Activated CD4-positive, alpha-beta T cell treated with anti-CD3 and anti-CD28 coated beads for 36 hours (primary cell): ENCODE data around the gene WNT9A. TPM values are rescaled to one million over a fixed set of nuclear protein-coding genes. Genes with fewer than 3 reads are reported as not detected.

Experiments used
- ATAC-seq: fragments of 200-7000 bp; cut with Tn5 transposase; one replicate; pipeline ENCODE4 v1.10.0; 2021; ENCODE audit warnings: mild to moderate bottlenecking, moderate library complexity
- CTCF ChIA-PET: fragments of 350-600 bp; sonication (Branson Sonifier 250); formaldehyde crosslinking; loops from one replicate; lab custom pipeline; 2021; ENCODE audit warnings: antibody characterized with exemption; lab: Charles Lee
- POLR2A ChIA-PET: fragments of 350-600 bp; sonication (Branson Sonifier 250); formaldehyde crosslinking; loops from one replicate; lab custom pipeline; 2021; ENCODE audit warnings: antibody characterized with exemption, inconsistent platforms; lab: Charles Lee
- DNase-seq: peaks from one replicate; pipeline ENCODE4 v3.0.0-alpha.2; 2020
- H3K27ac Mint-ChIP-seq: one replicate; pipeline ENCODE4 v1.8.0; 2021; ENCODE audit warnings: mixed read lengths
- H3K27me3 Mint-ChIP-seq: one replicate; pipeline ENCODE4 v1.8.0; 2021; ENCODE audit warnings: mixed read lengths
- H3K36me3 Mint-ChIP-seq: one replicate; pipeline ENCODE4 v1.8.0; 2021; ENCODE audit warnings: low read depth, mixed read lengths
- H3K4me1 Mint-ChIP-seq: one replicate; pipeline ENCODE4 v1.8.0; 2021; ENCODE audit warnings: mixed read lengths
- H3K4me3 Mint-ChIP-seq: one replicate; pipeline ENCODE4 v1.8.0; 2021; ENCODE audit warnings: mild to moderate bottlenecking, moderate library complexity, mixed read lengths
- H3K9me3 Mint-ChIP-seq: one replicate; pipeline ENCODE4 v1.8.0; 2021; ENCODE audit warnings: low read depth, mixed read lengths
- intact Hi-C, 2 experiments: fragments of 100-400 bp; cut with DNase I in 1 of 2; cut with micrococcal nuclease in 1 of 2; formaldehyde crosslinking; loops; one replicate each; pipeline versions ENCODE4 v1.14.2 to v1.15.1; 2022 to 2024; cut with DNase I, micrococcal nuclease
- total RNA-seq, 2 experiments: library from RNA; stranded (reverse); gene quantifications; one replicate each; pipeline ENCODE4 v1.2.3, GENCODE V29; 2021

WNT9A gene
- total RNA-seq, 2 experiments from 2014 or later: 0.04 TPM; not detected in 1

DNA sequence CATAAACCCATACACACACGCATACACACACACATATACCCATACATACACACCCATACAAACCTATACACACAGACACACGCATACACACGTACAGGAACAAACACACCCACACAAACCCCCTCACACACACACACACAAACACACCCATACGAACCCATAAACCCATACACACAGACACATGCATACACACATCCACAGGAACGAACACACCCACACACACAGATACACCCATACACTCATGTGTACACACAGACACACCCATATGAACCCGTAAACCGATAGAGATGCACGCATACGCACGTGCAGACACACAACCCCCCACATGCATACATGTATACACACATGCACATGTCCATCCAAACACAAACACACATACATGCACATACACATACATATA, 9.5 kb downstream of the WNT9A start:
- DNase-seq: no peak
- ChIA-PET CTCF (no interaction called here), POLR2A (no interaction called here)
- peaks cover 4% of the 10 kb centered on the region for H3K36me3 Mint-ChIP-seq
- H3K4me1 Mint-ChIP-seq: peaks cover 5% of the 10 kb centered on the region
- intact Hi-C loops: no loop called here
- H3K9me3 Mint-ChIP-seq: peaks cover 18% of the 10 kb centered on the region
- no peak for ATAC-seq
- no peak overlapping the region for H3K27ac Mint-ChIP-seq
- no peak overlapping the region for H3K4me3 Mint-ChIP-seq
- no peaks in the 10 kb centered on the region for H3K27me3 Mint-ChIP-seq

DNA sequence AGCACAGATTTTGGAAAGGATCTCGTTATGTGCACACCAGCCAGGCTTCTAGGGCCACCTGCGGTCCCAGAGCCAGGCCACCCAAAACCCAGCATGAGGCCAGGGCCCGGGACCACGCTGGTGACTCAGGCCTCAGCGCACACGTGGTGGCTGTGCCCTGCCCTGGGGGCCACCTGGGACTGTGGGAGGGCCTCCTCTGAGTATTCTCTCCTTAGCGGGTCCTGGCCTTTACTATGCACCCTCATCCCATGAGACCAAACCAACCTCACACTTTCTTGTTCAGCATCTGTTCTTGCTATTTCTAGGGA, 9.9 kb downstream of the WNT9A start:
- Mint-ChIP-seq H3K27me3 (no peaks in the 10 kb centered on the region), H3K4me3 (no peak overlapping the region), H3K27ac (no peak overlapping the region), H3K9me3 (peaks cover 18% of the 10 kb centered on the region), H3K36me3 (peaks cover 4% of the 10 kb centered on the region), H3K4me1 (peaks cover 5% of the 10 kb centered on the region)
- CTCF ChIA-PET: no interaction called here
- ATAC-seq (no peak), DNase-seq (no peak)
- intact Hi-C loops: no loop called here
- POLR2A ChIA-PET: no interaction called here

DNA sequence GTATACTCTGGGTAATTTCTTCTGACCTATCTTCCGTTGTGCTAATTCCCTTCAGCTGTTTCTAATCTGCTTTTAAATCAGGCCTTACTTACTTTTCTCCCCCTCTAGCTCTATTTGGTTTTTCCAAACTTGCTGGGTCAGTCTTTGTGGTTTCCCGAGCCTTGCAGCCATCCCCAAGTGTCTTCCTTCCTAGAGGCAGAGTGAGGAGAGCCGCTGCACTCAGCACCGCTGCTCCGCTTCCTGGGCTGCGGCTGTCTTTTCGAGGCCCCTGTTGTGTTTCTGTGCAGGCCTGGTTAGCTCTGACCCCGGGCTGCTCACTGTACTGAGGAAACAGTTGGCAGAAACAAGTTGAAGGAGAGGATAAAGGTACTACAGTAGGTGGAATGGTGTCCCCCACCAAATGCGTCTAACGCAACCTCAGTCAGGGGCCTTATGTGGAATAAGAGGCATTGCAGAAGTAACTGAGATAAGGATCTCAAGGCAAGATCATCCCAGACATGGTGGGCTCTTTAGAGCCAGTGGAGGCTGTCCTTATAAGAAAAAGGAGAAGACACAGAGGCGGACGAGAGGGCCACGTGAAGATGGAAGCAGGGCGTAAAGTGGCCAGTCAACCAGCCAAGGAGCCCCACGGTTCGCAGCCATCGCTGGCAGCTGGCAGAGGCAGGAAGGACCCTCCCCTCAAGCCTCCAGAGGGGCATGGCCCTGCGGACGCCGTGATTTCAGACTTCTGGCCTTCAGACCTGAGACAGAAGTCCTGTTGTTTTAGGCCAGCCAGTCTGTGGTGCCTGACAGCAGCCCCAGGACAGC, 10.5 kb downstream of the WNT9A start:
- no peaks in the 10 kb centered on the region for H3K27me3 Mint-ChIP-seq
- ATAC-seq: no peak
- intact Hi-C loops: no loop called here
- POLR2A ChIA-PET: no interaction called here
- DNase-seq: no peak
- H3K4me3 Mint-ChIP-seq: no peak overlapping the region
- peaks cover 4% of the 10 kb centered on the region for H3K36me3 Mint-ChIP-seq
- peaks cover 7% of the 10 kb centered on the region for H3K4me1 Mint-ChIP-seq
- H3K9me3 Mint-ChIP-seq: peaks cover 18% of the 10 kb centered on the region
- CTCF ChIA-PET: interaction anchor here (0.9 to 1.2 kb wide), 2 partner anchors 9 to 15 kb away, joined by 3 to 5 read pairs; no protein-coding TSS in a partner anchor
- no peak overlapping the region for H3K27ac Mint-ChIP-seq

DNA sequence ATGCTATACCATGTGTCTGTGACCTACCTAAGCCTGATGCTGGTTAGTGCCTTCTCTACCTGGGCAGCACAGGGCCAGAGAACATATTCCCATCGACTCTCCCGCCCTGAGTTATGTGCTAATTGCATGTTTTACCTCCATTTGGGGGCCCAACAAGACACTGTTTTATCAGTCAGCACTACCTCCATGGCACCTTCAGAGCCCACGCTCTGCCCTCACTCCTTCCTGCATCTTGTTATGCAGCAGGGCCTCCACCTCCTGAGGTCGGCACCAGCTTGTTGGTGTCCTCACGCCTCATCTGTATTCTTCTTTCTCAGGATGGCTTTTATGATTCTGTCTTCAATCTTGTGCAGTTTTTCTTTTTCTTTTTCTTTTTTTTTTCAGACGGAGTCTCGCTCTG, 11.9 kb downstream of the WNT9A start:
- no peaks in the 10 kb centered on the region for H3K27me3 Mint-ChIP-seq
- H3K27ac Mint-ChIP-seq: peak overlapping the region; percentile 85
- H3K9me3 Mint-ChIP-seq: peaks cover 18% of the 10 kb centered on the region
- intact Hi-C loops: no loop called here
- peaks cover 4% of the 10 kb centered on the region for H3K36me3 Mint-ChIP-seq
- ChIA-PET CTCF (interaction anchor here (1.2 kb wide), 1 partner anchor 10 kb away, joined by 5 read pairs; no protein-coding TSS in a partner anchor), POLR2A (no interaction called here)
- H3K4me3 Mint-ChIP-seq: no peak overlapping the region
- peaks cover 19% of the 10 kb centered on the region for H3K4me1 Mint-ChIP-seq
- DNase-seq (no peak), ATAC-seq (no peak)

DNA sequence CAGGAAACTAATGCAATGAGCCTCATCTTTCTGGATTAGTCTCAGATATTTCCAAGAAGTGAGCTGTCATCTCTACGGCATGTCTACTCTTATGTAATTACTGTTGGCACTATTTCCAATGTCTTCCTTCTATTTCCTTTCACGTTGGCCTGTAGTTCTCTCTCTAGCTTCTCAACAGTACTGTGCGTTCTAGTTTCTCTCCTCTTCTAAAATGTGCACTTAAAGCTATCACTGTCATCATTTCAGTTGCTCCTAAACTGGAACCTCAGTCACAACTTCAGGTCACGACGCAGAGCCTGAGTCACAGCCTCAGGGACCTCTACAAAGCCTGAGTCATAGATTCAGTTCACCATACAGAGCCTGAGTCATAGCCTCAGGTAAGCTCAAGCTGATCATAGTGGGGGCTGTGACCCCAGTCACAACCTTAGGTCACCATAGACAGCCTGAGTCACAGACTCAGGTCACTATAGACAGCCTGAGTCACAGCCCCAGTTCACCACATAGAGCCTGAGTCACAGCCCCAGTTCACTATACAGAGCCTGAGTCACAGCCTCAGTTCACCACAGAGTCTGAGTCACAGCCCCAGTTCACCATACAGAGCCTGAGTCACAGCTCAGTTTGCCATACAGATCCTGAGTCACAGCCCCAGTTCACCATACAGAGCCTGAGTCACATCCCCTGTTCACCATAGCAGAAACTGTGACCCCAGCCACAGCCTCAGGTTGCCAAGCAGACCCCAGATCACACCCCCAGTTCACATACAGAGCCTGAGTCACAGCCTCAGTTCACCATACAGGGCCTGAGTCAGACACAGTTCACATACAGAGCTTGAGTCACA, 13.0 kb downstream of the WNT9A start:
- DNase-seq (peak; percentile 79), ATAC-seq (peak; percentile 95)
- ChIA-PET CTCF (interaction anchor here (0.5 to 0.6 kb wide), 3 partner anchors 64 to 621 kb away, joined by 3 read pairs; no protein-coding TSS in a partner anchor), POLR2A (interaction anchor here (0.5 to 0.8 kb wide), 2 partner anchors 181 to 200 kb away, joined by 3 to 4 read pairs; no protein-coding TSS in a partner anchor)
- peak overlapping the region; percentile 85 for H3K27ac Mint-ChIP-seq
- H3K4me1 Mint-ChIP-seq: peaks cover 19% of the 10 kb centered on the region
- no peak overlapping the region for H3K4me3 Mint-ChIP-seq
- peaks cover 18% of the 10 kb centered on the region for H3K9me3 Mint-ChIP-seq
- intact Hi-C loops: no loop called here
- H3K27me3 Mint-ChIP-seq: no peaks in the 10 kb centered on the region
- H3K36me3 Mint-ChIP-seq: peaks cover 4% of the 10 kb centered on the region

DNA sequence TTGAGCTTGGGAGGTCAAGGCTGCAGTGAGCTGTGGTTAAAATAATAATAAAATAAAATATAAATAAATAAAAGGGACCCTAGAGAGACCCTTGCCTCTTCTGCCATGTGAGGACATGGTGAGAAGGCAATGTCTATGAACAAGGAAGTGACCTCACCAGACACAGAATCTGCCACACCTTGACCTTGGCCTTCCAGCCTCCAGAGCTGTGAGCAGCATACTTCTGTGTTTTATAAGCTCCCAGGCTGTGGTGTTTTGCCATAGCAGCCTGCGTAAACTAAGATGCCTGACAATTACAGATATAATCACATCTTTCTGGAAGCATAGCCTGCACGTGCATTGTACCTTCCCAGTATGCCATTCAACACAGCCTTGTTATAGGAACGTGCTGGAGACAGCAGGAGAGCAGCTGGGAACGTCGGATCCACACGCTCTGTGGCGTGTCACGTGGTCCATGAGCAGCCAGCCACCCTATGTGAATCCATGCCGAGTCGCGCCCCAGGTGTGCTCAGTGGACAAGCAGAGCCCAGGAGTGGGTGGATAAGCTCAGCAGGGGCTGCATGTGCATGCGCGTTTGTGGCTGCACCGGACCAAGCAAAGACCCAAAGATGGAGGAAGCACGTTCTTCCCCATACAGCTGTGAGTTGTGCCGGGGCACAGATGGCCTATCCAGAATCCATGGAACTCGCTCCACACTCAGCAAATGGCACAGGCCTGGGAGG, 17.8 kb downstream of the WNT9A start:
- H3K27ac Mint-ChIP-seq: no peak overlapping the region
- H3K27me3 Mint-ChIP-seq: no peaks in the 10 kb centered on the region
- H3K4me3 Mint-ChIP-seq: no peak overlapping the region
- H3K9me3 Mint-ChIP-seq: peaks cover 7% of the 10 kb centered on the region
- H3K4me1 Mint-ChIP-seq: peaks cover 19% of the 10 kb centered on the region
- ATAC-seq: no peak
- POLR2A ChIA-PET: no interaction called here
- no peaks in the 10 kb centered on the region for H3K36me3 Mint-ChIP-seq
- no peak for DNase-seq
- CTCF ChIA-PET: interaction anchor here (0.5 kb wide), 1 partner anchor 445 kb away, joined by 3 read pairs; no protein-coding TSS in a partner anchor
- intact Hi-C loops: no loop called here

DNA sequence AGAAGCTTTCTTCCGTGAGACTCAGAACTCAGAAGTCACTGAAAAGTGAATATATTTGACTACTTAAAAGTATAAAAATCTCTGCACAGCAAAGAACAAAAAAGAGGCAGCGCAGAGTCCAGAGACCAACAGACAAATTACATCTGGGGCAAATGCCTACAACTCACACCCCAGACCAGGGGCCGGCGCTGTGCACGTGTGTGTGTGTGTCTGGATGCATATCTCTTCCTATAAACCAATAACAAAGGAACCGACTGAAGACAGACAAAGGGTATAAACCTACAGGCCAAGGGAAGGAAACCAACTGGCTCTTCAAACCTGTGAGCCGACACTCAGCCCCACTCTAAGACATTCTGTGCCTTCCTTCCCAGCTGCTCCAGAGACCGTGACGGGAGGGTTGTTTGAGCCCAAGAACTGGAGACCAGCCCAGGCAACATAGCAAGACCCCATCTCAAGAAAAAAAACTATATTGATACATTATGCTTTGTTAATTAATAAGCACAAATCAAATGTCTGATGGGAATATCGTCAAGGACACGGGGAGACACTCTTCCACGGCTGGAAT, 18.8 kb downstream of the WNT9A start:
- H3K27ac Mint-ChIP-seq: no peak overlapping the region

DNA sequence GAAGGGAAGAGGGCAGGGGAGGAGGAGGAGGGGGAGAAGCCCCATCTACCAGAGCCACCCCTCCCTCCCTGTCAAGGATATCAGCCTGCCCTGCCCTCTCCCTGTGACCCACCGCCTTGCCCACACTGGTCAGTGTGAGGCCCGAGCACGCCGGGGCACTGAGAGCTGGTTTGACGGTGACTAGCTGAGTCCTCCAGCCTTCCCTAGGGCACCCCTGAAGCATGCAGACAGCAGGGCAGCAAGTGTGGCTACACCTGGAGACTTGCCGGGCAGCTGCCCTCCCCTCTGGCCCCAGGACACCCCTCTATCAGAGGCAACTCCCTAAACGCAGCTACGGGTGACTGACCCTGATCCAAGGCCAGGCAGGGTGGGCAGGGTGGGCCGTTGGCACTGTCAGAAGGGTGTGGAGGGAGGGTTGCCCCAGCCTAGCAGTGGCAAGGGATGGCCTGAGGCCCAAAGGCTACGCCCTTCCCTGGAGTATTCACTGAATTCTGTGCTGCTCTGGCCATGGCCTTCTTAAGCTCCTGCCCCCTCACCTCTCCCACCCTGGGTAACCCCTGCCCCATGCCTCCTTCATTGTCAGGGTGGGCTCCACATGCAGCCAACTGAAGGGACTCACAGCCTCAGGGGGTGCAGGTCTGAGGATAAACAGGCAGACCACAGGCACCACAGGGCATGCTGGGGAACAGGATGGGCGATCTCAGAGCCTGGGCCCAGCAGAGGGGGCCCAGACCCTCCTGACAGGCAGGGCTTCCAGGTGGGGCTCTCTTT, 19.6 kb downstream of the WNT9A start:
- CTCF ChIA-PET: no interaction called here
- POLR2A ChIA-PET: no interaction called here
- Mint-ChIP-seq H3K9me3 (no peaks in the 10 kb centered on the region), H3K4me3 (no peak overlapping the region), H3K36me3 (no peaks in the 10 kb centered on the region), H3K27ac (no peak overlapping the region), H3K27me3 (no peaks in the 10 kb centered on the region), H3K4me1 (peaks cover 14% of the 10 kb centered on the region)
- no peak for ATAC-seq
- intact Hi-C loops: no loop called here
- no peak for DNase-seq

More for the DNA sequence above, 18.8 kb downstream of the WNT9A start:
- Mint-ChIP-seq H3K9me3 (no peaks in the 10 kb centered on the region), H3K4me1 (peaks cover 14% of the 10 kb centered on the region), H3K4me3 (no peak overlapping the region), H3K36me3 (no peaks in the 10 kb centered on the region), H3K27me3 (no peaks in the 10 kb centered on the region)
- POLR2A ChIA-PET: no interaction called here
- intact Hi-C loops: no loop called here
- DNase-seq (no peak), ATAC-seq (no peak)
- CTCF ChIA-PET: no interaction called here

DNA sequence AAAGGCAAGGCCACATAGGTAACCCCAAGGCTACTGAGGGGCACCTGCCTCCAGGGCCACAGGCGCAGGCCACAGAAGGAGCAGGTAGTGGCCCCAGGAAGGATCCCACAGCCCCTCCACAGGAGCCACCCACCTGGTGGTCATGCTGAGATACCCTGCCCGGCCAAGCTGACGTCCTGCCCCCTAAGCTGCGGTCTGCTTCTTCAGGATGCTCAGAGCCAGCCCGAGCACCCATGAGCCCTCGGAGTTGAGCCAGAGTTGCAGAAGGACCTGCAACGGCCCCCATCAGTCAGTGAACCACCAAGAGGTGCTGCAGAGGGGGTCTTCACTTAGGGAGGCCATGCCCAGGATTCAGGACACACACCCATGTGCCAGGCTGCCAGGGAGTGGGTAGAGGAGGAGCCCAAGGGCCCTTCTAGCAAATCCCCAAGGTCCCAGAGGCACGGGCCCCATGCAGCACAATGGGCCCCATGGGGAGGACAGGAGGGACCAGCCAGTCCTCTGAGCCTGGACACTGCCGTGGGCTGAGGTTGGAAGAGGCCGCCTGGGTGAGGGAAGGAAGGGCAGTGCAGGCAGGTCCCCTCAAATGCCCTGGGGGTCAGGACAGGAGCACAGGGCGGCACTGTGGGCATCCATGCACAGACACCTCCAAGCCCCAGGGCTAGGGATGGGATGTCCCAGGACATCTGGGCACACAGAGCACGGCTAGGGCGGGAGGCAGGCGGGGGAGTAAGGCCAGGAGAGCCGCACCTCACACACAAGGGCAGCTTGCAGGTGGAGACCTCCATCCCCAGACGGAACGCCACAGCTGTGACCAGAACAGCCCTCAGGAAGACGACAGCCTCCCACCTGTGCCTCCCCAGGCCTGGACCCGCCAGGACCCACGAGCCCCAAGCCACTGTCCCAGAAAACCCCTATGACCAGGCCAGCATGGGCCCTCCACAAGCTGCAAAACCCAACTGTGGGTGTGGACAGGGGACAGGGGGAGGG, 20.5 kb downstream of the WNT9A start:
- DNase-seq: no peak
- Mint-ChIP-seq H3K27ac (no peak overlapping the region), H3K9me3 (no peaks in the 10 kb centered on the region), H3K27me3 (no peaks in the 10 kb centered on the region), H3K36me3 (no peaks in the 10 kb centered on the region), H3K4me3 (no peak overlapping the region), H3K4me1 (peaks cover 11% of the 10 kb centered on the region)
- ATAC-seq: no peak
- intact Hi-C loops: no loop called here
- ChIA-PET CTCF (no interaction called here), POLR2A (no interaction called here)

DNA sequence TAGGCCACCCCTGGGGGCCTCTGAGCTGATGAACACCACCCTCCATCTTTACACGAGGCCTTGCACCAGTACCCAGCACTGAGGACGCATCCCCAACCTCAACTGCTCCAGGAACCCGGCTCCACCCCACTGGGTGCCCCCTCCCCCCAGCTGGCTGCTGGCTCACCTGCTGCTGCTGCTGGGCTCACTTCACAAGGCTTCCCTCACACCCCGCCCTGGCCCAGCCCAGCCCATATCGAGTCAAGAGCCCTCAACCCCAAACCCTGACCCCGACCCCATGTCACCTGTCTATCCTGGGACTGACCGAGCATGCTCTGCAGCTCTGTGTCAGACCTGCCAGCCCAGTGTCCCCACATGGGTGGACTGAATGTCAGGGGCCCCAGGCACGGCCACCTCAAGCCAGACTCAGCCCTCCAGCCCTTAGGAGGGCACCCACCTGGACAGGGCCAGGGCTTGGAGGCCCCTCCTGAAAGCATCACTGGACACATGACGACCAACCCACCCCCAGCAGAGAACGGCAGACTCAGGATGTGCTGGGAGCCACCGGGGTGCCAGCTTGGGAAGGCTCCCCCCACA, 21.4 kb downstream of the WNT9A start:
- intact Hi-C loops: no loop called here
- H3K4me3 Mint-ChIP-seq: no peak overlapping the region

More for the DNA sequence above, 21.4 kb downstream of the WNT9A start:
- H3K27ac Mint-ChIP-seq: no peak overlapping the region
- DNase-seq: no peak
- H3K36me3 Mint-ChIP-seq: no peaks in the 10 kb centered on the region
- H3K4me1 Mint-ChIP-seq: peaks cover 4% of the 10 kb centered on the region
- no peaks in the 10 kb centered on the region for H3K9me3 Mint-ChIP-seq
- no peak for ATAC-seq
- POLR2A ChIA-PET: no interaction called here
- no peaks in the 10 kb centered on the region for H3K27me3 Mint-ChIP-seq
- CTCF ChIA-PET: no interaction called here
